Measurements from ENCODE around the gene RFX2. TPM values are rescaled to one million over a fixed set of nuclear protein-coding genes. Genes with fewer than 3 reads are reported as not detected.

RFX2 gene
- total and polyA plus RNA-seq, 2 experiments from 2014 or later, result 2.3 to 4.9 TPM

GRCh38 chr19:6079107-6079506, 31.2 kb downstream of the RFX2 start:
- Histone ChIP-seq H3K9me2 (replicated peaks; ENCODE audit: insufficient read depth) (no peaks in the 10 kb centered on the region), H3K27ac (no peak overlapping the region), H3K4me3 (no peak overlapping the region), H3K79me2 (no peaks in the 10 kb centered on the region), H3K36me3 (replicated peaks; ENCODE audit: insufficient read depth, low read depth) (no peaks in the 10 kb centered on the region), H3K9me3 (ENCODE audit: low read depth) (no peaks in the 10 kb centered on the region), H3K4me1 (ENCODE audit: insufficient read depth) (no peaks in the 10 kb centered on the region), H3K27me3 (no peaks in the 10 kb centered on the region), H3K4me2 (no peak overlapping the region), H2AFZ (no peak overlapping the region), H4K20me1 (ENCODE audit: insufficient read depth, poor library complexity, severe bottlenecking) (no peaks in the 10 kb centered on the region)
- DNase-seq (ENCODE audit: low spot score), result no peak
- WGBS (ENCODE audit: low lambda C conversion rate, missing lambda C conversion rate), result 82% methylated on average over 5 of the region's 5 CpGs
- TF ChIP-seq EZH2 (IDR thresholded peaks at IDR 0.05; ENCODE audit: borderline replicate concordance) (no peak), EZH2phosphoT487 (IDR thresholded peaks at IDR 0.05; ENCODE audit: low read depth, severe bottlenecking, unreplicated experiment) (no peak), CTCF (IDR thresholded peaks at IDR 0.05; ENCODE audit: poor library complexity) (no peak)

- Histone ChIP-seq H3K9me2 (replicated peaks; ENCODE audit: insufficient read depth) (no peaks in the 10 kb centered on the region), H3K9me3 (ENCODE audit: low read depth) (no peaks in the 10 kb centered on the region), H2AFZ (no peak overlapping the region), H3K4me2 (no peak overlapping the region), H3K27ac (no peak overlapping the region), H3K4me1 (ENCODE audit: insufficient read depth) (no peaks in the 10 kb centered on the region), H3K36me3 (replicated peaks; ENCODE audit: insufficient read depth, low read depth) (no peaks in the 10 kb centered on the region), H3K4me3 (no peak overlapping the region), H4K20me1 (ENCODE audit: insufficient read depth, poor library complexity, severe bottlenecking) (no peaks in the 10 kb centered on the region), H3K27me3 (no peaks in the 10 kb centered on the region), H3K79me2 (no peaks in the 10 kb centered on the region)
- WGBS (ENCODE audit: low lambda C conversion rate, missing lambda C conversion rate), result 80% methylated on average over 4 of the region's 4 CpGs
- DNase-seq (ENCODE audit: low spot score), result no peak
- no peak for TF ChIP-seq EZH2 (IDR thresholded peaks at IDR 0.05; ENCODE audit: borderline replicate concordance)
- no peak for TF ChIP-seq EZH2phosphoT487 (IDR thresholded peaks at IDR 0.05; ENCODE audit: low read depth, severe bottlenecking, unreplicated experiment)
- no peak for TF ChIP-seq CTCF (IDR thresholded peaks at IDR 0.05; ENCODE audit: poor library complexity)
Measured at GRCh38 chr19:6078068-6078467, 32.2 kb downstream of the RFX2 start.

GRCh38 chr19:6076675-6077463, 33.4 kb downstream of the RFX2 start:
- H3K9me3 ChIP-seq (ENCODE audit: low read depth), result no peaks in the 10 kb centered on the region
- H3K36me3 ChIP-seq (replicated peaks; ENCODE audit: insufficient read depth, low read depth), result no peaks in the 10 kb centered on the region
- no peaks in the 10 kb centered on the region for H3K79me2 ChIP-seq
- H3K27ac ChIP-seq, result no peak overlapping the region
- no peaks in the 10 kb centered on the region for H3K9me2 ChIP-seq (replicated peaks; ENCODE audit: insufficient read depth)
- no peak overlapping the region for H2AFZ ChIP-seq
- H3K4me2 ChIP-seq, result no peak overlapping the region
- TF ChIP-seq EZH2phosphoT487 (IDR thresholded peaks at IDR 0.05; ENCODE audit: low read depth, severe bottlenecking, unreplicated experiment), result no peak
- TF ChIP-seq EZH2 (IDR thresholded peaks at IDR 0.05; ENCODE audit: borderline replicate concordance), result no peak
- TF ChIP-seq CTCF (IDR thresholded peaks at IDR 0.05; ENCODE audit: poor library complexity), result no peak
- DNase-seq (ENCODE audit: low spot score), result no peak
- H4K20me1 ChIP-seq (ENCODE audit: insufficient read depth, poor library complexity, severe bottlenecking), result no peaks in the 10 kb centered on the region
- H3K4me3 ChIP-seq, result no peak overlapping the region
- whole genome bisulfite sequencing (ENCODE audit: low lambda C conversion rate, missing lambda C conversion rate), result 79% methylated on average over 13 of the region's 13 CpGs
- no peaks in the 10 kb centered on the region for H3K27me3 ChIP-seq
- H3K4me1 ChIP-seq (ENCODE audit: insufficient read depth), result no peaks in the 10 kb centered on the region
